NCI-H82 (cell line): ENCODE measurements around the gene FEM1B.
"Not testable (repeated sequence)": the region's sequence is repeated elsewhere in the genome, so short reads cannot be mapped to it uniquely, and the experiment has no call there.

Source experiments
- DNase-seq: peaks from one replicate; lab custom pipeline; 2025; lab: John Stamatoyannopoulos, UW

FEM1B gene

DNA sequence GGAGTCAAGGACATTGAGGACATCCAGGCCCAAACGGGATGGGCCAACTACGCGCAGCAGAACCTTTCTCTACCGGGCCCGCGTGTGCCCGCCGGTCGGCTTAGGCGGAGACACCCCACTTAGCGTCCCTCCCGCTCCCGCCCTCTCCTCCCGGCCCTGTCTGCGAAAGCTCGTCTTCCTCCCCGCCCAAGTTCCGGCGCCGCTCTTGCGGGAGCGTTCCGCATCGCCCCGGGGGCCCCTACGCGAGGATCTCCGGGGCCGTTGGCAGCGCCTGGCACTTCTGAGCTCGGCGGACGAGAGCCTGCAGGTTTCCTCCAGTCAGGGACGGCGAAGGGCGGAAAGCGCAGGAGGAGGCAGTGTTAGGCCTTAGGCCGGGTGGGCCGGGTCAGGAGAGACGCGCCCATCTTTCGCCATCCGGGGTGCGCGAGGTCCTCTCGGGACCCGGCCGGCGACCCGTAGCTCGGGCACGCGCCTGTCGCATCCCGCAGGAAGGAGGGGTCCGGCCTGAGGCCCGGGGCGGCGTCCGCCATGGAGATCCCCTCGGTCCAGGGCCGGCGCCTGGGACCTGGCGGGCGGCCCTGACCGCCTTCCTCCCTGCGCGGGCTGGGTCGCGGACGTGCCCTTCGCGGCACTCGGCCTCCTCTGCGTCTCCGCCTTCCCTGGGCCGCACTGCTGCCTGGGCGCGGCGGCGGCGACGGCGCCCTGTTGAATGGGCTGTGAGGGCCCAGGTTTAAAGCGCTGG is at the start of gene FEM1B:
FEM1B (plus strand) TSS at position 143 of the 742 bp plus-strand sequence. CDS start 673 bp downstream, outside the sequence.
- DNase-seq: peak; percentile 95

DNA sequence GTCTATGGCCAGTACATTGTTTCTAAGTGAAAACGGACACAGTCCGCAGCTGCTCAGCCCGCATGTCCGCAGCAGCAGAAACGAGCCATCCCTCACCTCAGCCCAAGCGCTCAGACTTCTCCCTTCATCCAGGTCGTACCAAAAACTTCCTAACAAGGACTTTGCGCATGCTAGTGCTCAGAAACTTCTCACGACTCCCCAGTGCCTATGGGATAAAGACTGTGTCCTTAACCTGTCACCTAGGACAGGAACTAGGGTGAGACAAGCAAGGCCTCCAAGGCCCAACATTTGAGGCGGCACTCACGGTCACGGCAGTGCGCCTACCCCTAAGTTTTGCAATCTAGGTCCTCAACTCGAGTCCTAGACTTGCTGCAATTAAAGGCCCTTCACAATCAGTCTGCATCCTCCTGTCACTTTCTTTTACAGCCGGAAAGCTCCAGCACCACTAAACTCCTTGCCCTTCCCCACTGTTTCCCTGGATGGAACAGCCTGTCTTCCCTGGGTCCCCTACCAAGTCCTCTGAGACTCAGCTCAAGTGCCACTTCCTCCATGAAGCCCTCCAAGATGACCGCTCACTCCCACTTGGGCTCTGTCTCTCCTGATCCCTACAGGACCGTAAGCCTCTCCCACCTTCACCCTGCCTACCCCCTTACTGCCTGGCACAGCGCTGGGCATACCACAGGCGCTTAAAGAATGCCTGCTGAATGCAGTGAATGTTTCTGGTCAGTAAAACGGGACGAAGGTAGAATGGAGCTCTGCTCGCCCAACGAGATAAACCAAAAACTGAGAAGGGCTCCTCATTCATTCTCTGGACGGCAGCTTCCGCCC is 49.2 kb upstream of the FEM1B start:
- DNase-seq: peak; percentile 51

GRCh38 chr15:68228971-68229385 is 48.6 kb upstream of the FEM1B start:
- DNase-seq: no peak

- peak; percentile 92 for DNase-seq
These were observed 48.0 kb upstream of the FEM1B start, which contains the start of gene CLN6 for GRCh38 chr15:68229386-68230156. CLN6 (minus strand) TSS chr15:68229728; CDS start chr15:68229584, 144 bp downstream.

DNA sequence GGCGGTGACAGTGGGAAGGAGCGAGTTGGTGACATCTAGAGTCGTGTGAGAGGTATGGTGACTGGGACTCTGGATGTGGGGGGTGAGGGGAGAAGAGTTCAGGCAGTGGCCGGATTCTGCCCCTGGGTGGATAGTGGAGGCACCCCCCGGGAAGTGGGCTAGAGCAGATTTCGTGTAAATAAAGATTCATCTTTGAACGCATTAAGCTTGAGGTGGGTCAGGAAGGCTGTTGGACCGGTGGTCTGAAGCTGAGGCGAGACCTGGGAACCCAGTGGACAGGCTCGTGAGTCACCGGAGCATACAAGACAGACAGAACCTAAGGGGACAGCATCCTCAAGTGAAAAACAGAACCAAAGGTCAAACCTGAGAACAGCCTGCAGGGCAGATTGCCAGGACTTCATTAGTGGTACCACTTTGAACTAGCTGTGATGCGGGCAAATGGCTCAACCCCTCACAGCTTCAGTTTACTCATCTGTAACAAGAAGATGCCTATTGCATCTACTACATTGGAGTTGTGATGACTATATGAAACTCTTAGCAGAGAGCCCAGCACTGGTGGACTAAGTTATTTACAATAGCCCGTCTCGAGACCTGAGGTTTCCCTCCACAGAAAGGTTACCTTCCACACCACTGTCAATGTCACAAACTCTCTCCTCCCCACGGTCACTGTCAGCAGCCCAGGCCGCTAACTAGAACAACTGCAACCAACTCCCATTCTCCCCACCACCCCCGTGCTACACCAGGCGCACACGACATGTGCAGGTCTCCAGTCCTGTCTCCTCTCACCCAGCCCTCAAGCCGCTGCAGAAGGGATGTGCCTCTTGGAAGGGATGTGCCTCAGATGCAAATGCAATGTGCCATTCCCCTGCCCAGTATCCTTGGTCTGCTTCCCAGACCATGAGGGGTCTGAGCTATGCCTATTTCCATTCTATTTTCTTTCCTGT is 47.1 kb upstream of the FEM1B start:
- peak; percentile 69 for DNase-seq

DNA sequence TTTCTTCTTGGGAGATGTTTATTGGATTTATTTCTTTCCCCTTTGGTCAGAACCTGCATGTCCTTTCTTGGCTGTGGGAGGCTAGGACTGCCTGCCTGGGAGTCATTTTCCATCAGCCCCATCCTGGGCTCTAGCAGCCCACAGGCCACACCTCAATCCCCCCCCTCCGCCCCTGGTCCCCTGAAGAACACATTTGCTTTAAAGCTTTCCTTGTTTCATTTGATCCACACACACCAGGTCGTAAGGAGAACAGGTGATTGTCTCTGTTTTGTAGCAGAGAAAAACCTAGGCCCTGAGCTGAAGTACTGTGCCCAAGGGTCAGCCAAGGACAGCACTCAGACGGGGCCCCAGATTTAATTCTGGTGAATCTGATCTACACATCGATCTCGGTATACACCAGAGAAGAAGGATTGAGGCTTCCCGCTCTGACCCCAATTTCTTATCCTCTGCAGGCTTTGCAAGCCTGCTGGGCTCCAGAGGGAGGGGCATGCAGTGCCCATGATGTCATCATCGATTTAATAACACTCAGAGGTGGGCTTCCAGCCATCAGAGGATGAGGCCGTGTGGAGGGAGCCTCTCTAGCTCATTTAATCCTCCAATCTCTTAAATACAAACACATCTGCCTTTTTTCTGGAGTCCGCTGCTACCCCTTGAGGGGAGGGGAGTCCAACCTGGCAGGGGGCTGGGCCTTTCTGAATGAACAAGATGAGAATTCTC is 46.3 kb upstream of the FEM1B start:
- DNase-seq: peak; percentile 99

DNA sequence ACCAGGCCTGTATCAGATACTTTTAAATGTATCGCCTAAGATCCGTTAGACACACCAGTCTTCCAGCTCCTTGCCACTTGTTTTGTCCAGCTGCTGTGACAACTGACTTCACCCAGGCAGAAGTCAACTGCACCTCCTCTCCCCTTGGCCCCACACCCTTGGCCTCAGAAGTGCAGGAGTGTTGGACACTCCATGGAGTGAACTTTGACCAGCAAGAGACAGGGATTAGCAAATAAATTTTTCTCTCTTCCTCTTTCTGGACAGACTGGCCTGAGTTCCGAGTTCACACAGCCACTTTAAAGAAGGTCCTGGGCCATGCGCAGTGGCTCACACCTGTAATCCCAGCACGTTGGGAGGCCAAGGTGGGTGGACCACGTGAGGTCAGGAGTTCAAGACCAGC is 45.1 kb upstream of the FEM1B start:
- peak; percentile 28 for DNase-seq

DNA sequence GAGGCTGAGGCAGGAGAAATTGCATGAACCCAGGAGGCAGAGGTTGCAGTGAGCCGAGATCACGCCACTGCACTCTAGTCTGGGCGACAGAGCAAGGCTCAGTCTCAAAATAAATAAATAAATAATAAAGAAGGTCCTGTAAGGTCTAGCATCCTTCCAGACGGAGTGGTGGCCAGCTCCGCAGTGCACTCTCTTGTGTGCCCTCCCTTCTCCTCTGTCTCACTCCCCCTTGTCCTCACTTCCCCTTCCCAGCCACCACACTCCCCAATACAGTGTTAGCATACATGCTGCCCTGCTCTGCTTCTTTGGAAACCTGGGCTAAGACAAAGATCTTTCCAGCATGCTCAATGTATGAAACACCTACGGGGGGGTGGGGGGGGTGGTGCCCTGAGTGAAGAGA is 44.6 kb upstream of the FEM1B start:
- DNase-seq: peak; percentile 35

GRCh38 chr15:68234060-68234459 is 43.5 kb upstream of the FEM1B start:
- no peak for DNase-seq

DNA sequence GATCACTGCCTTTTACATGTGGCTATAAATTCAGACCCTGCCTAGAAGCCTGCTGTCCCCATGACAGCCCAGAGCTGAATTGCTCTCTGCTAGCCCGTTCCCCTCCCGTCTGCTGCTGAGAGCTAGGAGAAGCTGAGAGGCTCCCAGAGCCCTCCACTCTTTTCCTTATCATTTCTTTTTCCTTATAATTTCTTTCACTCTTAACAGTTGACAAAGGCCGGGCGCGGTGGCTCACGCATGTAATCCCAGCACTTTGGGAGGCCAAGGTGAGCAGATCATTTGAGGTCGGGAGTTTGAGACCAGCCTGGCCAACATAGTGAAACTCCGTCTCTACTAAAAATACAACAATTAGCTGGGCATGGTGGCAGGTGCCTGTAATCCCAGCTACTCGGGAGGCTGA is 43.0 kb upstream of the FEM1B start:
- not testable (repeated sequence) for DNase-seq

DNA sequence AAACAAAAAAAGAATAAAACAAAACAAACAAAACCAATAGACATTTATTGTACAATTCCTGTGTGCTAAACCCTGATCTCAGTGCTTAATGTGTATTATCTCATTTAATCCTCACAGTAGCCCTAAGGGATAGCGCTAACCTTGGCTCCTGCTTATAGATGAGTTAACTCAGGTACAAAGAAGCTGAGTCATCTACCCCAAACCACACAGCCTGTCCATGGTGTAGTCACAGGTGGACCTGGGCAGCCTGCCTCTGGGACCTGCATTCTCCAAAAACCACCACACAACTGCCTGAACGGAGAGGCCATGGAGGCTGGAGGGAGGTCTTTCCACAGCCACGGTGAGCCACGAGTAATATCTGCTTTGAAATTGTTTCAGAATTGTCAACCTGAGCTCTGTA is 42.5 kb upstream of the FEM1B start:
- DNase-seq: no peak

DNA sequence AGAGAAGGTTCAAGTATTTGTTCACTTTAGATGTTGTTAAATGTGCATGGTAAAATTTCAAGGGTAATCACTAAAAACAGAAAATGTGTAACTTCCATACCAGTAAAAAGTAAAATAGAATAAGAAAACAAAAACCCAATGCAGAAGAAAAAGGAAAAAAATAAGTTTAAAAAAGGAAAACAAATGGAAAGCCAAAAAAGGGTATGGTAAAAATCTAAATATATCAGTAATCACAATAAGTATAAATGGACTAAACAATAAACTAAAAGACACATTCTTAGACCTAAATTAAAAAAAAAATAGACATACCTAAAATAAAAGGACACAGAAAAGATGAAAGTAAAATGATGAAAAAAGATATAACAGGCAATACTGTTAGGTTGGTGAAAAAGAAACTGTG is 38.5 kb upstream of the FEM1B start:
- no peak for DNase-seq

GRCh38 chr15:68241088-68241935 is 36.2 kb upstream of the FEM1B start:
- DNase-seq: no peak

DNA sequence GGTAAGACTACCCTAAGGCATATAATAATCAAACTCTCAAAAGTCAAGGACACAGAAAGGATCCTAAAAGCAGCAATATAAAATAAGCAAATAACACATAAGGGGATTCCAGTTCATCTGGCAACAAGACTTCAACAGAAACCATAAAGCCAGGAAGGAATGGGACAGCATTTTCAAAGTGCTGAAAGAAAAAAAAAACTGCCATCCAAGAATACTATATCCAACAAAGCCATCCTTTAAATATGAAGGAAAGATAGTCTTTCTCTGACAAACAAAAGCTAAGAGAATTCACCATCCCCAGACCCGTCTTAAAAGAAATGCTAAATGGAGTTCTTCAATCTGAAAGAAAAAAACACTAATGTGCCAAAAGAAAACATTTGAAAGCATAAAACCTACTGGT is 33.3 kb upstream of the FEM1B start:
- DNase-seq: no peak

GRCh38 chr15:68249058-68249713 is 28.4 kb upstream of the FEM1B start:
- DNase-seq: no peak

DNA sequence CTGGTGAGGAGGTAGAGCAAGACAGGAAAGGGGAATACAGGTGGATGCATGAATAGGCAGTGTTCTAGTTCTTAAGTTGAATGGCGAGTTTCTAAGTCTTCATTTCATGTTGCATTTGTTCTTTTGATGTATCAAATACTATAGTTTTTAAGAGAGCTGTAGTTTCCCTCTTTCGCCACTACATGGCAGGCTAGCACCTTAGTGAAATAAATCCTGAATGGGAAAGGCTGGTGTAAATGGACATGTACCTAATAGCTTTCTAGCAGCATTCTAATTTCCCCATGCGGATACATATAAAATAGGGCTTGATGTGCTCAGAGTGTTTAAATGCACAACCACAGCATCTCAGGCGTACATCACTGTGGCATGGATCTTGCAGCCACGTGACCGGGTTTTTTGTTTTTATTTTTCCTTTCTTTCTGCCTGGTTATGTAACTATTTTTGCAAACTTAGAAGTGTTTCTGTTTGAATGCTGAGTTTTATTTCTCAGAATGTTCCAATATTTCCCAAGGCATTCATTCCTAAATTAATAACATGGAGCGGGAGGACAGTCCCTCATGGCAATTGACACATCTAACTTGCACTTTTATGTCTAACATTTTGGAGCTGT is 24.5 kb upstream of the FEM1B start:
- peak; percentile 85 for DNase-seq

- no peak for DNase-seq
These were observed 20.7 kb upstream of the FEM1B start for GRCh38 chr15:68256675-68257450.

GRCh38 chr15:68258692-68259091 is 18.9 kb upstream of the FEM1B start:
- no peak for DNase-seq
